Measurements from ENCODE around the gene PIAS3.

DNA sequence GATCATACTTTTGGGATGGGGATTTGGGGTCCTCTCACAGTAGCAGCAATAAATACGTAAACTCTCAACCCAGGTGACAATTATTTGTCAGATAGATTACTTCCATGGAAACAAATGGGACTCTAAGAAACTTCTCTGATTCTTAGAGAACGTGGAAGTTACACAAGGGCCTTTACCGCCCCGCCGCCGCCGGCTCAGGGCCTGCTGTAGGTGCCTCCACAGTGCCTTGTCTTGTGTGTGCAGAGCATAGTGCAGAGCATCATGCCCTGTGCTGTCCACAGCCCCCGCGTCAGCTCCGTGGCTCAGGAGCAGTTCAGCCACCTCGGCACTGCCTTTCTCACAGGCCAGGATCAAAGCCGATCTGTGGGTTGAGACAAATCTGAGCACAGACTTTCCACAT, 15.8 kb upstream of the PIAS3 start:
- no peak for TF ChIP-seq POLR2A (IDR thresholded peaks at IDR 0.05; ENCODE audit: low read depth)
- TF ChIP-seq, protein P1, sequence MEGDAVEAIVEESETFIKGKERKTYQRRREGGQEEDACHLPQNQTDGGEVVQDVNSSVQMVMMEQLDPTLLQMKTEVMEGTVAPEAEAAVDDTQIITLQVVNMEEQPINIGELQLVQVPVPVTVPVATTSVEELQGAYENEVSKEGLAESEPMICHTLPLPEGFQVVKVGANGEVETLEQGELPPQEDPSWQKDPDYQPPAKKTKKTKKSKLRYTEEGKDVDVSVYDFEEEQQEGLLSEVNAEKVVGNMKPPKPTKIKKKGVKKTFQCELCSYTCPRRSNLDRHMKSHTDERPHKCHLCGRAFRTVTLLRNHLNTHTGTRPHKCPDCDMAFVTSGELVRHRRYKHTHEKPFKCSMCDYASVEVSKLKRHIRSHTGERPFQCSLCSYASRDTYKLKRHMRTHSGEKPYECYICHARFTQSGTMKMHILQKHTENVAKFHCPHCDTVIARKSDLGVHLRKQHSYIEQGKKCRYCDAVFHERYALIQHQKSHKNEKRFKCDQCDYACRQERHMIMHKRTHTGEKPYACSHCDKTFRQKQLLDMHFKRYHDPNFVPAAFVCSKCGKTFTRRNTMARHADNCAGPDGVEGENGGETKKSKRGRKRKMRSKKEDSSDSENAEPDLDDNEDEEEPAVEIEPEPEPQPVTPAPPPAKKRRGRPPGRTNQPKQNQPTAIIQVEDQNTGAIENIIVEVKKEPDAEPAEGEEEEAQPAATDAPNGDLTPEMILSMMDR (IDR thresholded peaks at IDR 0.05), result no peak
- no peak for TF ChIP-seq EP300 (IDR thresholded peaks at IDR 0.05)
- TF ChIP-seq POLR2AphosphoS5 (IDR thresholded peaks at IDR 0.05), result no peak
